ENCODE data around the gene WHAMM. TPM values are rescaled to one million over a fixed set of nuclear protein-coding genes. Genes with fewer than 3 reads are reported as not detected.

Gene WHAMM
- total RNA-seq, 2 donors from 2014 or later = 11.9 to 13.1 TPM

DNA sequence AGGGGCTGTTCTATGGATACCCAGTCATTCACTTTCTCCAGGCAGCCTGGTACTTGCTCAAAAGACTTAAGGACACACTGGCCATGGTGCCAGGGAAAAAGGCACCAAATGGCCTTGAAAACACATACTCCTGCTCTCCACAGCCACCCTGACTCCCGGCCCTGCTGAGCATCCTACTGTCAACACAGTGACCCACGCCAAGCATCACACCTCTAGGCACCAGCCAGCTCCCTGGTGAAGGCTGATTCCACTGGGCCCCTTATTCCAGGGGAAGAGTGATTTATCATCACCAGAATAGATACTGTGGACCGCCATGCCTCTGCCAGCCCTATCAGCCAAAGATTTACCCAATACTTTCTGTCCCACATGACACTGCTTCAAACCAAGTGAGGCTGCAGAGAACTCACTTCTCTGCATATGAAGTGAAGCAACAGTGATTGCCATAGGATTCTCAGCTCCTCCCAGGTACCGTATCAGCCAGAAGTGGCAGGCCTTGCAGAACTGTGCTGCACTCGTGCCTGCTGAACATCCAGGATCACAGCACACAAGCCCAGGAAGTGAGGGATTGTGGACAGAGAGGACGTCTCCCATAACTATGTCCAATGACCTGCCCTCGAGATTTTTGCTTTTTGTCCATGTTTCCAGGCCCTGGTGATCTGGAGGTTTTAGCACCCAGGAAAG, 63.7 kb downstream of the WHAMM start:
- TF ChIP-seq, protein P1, sequence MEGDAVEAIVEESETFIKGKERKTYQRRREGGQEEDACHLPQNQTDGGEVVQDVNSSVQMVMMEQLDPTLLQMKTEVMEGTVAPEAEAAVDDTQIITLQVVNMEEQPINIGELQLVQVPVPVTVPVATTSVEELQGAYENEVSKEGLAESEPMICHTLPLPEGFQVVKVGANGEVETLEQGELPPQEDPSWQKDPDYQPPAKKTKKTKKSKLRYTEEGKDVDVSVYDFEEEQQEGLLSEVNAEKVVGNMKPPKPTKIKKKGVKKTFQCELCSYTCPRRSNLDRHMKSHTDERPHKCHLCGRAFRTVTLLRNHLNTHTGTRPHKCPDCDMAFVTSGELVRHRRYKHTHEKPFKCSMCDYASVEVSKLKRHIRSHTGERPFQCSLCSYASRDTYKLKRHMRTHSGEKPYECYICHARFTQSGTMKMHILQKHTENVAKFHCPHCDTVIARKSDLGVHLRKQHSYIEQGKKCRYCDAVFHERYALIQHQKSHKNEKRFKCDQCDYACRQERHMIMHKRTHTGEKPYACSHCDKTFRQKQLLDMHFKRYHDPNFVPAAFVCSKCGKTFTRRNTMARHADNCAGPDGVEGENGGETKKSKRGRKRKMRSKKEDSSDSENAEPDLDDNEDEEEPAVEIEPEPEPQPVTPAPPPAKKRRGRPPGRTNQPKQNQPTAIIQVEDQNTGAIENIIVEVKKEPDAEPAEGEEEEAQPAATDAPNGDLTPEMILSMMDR (IDR thresholded peaks at IDR 0.05) = no peak
- H3K27me3 ChIP-seq = no peaks in the 10 kb centered on the region
- H3K27ac ChIP-seq = no peak overlapping the region
- no peaks in the 10 kb centered on the region for H3K9me3 ChIP-seq
- no peak for DNase-seq
- no peak overlapping the region for H3K9ac ChIP-seq (ENCODE audit: low read depth in 2 of 2, low read length in 2 of 2)
- no peak overlapping the region for H3K4me3 ChIP-seq
- H3K36me3 ChIP-seq = no peaks in the 10 kb centered on the region
- intact Hi-C loops (cut with DNase I) = no loop called here
- H3K4me1 ChIP-seq = no peaks in the 10 kb centered on the region

DNA sequence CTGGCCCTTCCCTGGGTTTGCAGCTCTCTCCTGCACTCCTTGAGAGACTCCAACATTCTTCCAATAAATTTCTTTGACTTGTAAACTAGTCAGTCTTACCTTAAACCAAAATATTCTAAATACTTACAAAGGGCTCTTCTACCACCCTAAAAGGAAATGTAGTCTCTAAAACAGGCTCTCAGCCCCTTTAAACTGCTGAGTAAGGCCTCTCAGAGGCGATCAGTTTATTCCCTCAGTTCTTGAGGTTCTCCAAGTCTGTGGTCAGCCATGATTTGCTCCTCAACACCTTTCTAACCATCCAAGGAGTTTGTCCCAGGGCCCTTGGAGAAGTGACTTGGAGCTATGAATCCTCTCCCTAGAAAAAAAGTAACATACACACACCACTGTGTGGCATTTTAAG, 64.8 kb downstream of the WHAMM start:
- intact Hi-C loops (cut with DNase I) = no loop called here
- Histone ChIP-seq H3K36me3 (no peaks in the 10 kb centered on the region), H3K27me3 (no peaks in the 10 kb centered on the region), H3K27ac (no peak overlapping the region), H3K4me1 (no peaks in the 10 kb centered on the region), H3K9ac (ENCODE audit: low read depth in 2 of 2, low read length in 2 of 2) (no peak overlapping the region), H3K4me3 (no peak overlapping the region), H3K9me3 (no peaks in the 10 kb centered on the region)
- no peak for DNase-seq
- TF ChIP-seq, protein P1 (IDR thresholded peaks at IDR 0.05) = no peak

DNA sequence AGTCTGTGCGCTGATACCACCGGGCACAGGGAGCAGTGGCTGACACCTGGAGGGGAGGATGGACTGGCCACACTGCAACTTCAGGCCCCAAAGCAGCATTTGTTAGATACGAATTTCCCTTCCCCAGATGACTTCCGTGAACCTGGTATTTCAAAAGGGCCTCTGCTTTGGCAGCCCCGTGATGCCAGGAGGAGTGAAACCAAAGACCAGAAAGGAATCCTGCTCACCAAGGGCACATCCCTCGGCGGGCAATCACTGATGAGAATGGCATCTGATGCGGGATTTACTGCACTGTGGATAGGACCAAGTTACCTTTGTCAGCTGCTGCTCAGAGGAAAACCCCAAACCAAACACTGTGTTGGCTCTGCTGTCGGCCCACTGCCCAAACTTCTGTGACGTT, 65.5 kb downstream of the WHAMM start:
- Histone ChIP-seq H3K36me3 (no peaks in the 10 kb centered on the region), H3K4me3 (no peak overlapping the region), H3K9me3 (no peaks in the 10 kb centered on the region), H3K4me1 (no peaks in the 10 kb centered on the region), H3K27me3 (no peaks in the 10 kb centered on the region), H3K27ac (no peak overlapping the region), H3K9ac (ENCODE audit: low read depth in 2 of 2, low read length in 2 of 2) (no peak overlapping the region)
- intact Hi-C loops (cut with DNase I) = no loop called here
- no peak for DNase-seq
- TF ChIP-seq, protein P1 (IDR thresholded peaks at IDR 0.05) = no peak

DNA sequence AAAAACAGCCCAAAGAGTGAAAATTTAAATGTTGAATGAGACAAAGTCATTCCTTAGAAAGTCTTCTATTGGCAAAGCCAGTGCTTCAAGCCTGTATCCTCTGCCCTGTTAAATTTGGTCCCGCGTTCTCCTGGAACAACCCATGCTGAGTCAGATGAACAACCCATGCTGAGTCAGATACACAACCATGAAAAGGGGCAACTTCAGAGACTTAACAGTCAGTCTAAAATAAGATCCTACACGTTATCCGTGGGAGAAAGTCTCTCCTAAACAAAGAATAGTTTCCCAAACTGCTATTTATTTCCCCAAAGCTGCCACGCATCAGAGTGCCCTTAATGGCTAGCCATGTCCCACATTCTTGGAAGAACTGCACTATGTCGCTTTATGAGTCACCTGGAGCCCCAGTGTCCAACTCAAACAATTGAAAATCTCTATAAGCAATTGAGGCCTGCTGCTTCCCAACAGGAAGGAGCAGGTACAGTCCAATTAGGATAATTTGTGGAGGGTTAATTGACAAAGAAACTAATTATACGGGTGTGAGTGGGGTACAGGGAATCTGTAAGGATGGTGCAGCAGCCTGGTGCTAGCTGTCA, 66.1 kb downstream of the WHAMM start:
- Histone ChIP-seq H3K4me3 (no peak overlapping the region), H3K36me3 (no peaks in the 10 kb centered on the region), H3K27me3 (no peaks in the 10 kb centered on the region), H3K9ac (ENCODE audit: low read depth in 2 of 2, low read length in 2 of 2) (no peak overlapping the region), H3K27ac (no peak overlapping the region), H3K9me3 (no peaks in the 10 kb centered on the region), H3K4me1 (no peaks in the 10 kb centered on the region)
- DNase-seq = no peak
- intact Hi-C loops (cut with DNase I) = no loop called here
- TF ChIP-seq, protein P1 (IDR thresholded peaks at IDR 0.05) = no peak

DNA sequence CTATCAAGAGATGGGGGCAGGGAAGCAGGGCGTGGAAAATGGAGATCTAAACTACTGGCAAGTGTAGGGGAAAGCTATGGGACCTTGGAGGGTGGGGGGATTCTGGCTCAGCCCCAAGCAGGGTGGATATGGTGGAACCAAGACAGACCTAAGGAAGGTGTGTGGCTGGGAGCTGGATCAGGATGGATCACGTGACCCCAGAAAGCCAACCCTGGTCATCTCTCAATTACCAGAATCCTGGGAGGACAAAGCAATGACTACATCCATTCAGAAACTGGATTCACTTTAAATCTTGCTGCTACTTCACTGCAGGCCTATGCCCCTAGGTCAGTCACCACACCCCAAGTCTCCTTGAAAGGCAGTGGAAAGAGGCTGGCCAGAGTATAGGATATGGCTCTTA, 68.4 kb downstream of the WHAMM start:
- no peak overlapping the region for H3K4me3 ChIP-seq
- intact Hi-C loops (cut with DNase I) = no loop called here
- no peaks in the 10 kb centered on the region for H3K4me1 ChIP-seq
- no peaks in the 10 kb centered on the region for H3K27me3 ChIP-seq
- no peaks in the 10 kb centered on the region for H3K9me3 ChIP-seq
- no peaks in the 10 kb centered on the region for H3K36me3 ChIP-seq
- TF ChIP-seq, protein P1 (IDR thresholded peaks at IDR 0.05) = no peak
- no peak overlapping the region for H3K9ac ChIP-seq (ENCODE audit: low read depth in 2 of 2, low read length in 2 of 2)
- no peak for DNase-seq
- H3K27ac ChIP-seq = no peak overlapping the region
